GM23248 (cell line): ENCODE measurements around the gene CCT7. TPM values are rescaled to one million over a fixed set of nuclear protein-coding genes. Genes with fewer than 3 reads are reported as not detected.

ENCODE experiments used
- DNase-seq: peaks from one replicate; pipeline ENCODE4 v3.0.0-alpha.2; 2015
- H2AFZ ChIP-seq: fragments of 200-600 bp; sonication (generic); 2 replicates; pipeline ENCODE4 v1.6.1; 2016; ENCODE audit warnings: antibody characterized with exemption
- H3F3A ChIP-seq: fragments of 200-600 bp; sonication (generic); 2 replicates; pipeline ENCODE4 v1.6.1; 2016; ENCODE audit warnings: mild to moderate bottlenecking, antibody characterized with exemption, mixed run types; ENCODE audit not compliant: insufficient read depth
- H3K27ac ChIP-seq: fragments of 200-600 bp; sonication (generic); 2 replicates; pipeline ENCODE4 v1.5.1; 2016; ENCODE audit warnings: mild to moderate bottlenecking
- H3K27me3 ChIP-seq: fragments of 200-600 bp; sonication (generic); replicated peaks from 2 replicates; pipeline ENCODE4 v1.6.1; 2016; ENCODE audit warnings: mild to moderate bottlenecking; ENCODE audit not compliant: insufficient read depth
- H3K36me3 ChIP-seq: fragments of 200-600 bp; sonication (generic); 2 replicates; pipeline ENCODE4 v1.6.1; 2016; ENCODE audit warnings: low read depth, mild to moderate bottlenecking
- H3K4me1 ChIP-seq: fragments of 200-600 bp; sonication (generic); 2 replicates; pipeline ENCODE4 v1.6.1; 2016; ENCODE audit warnings: mild to moderate bottlenecking; ENCODE audit not compliant: insufficient read depth
- H3K4me2 ChIP-seq: fragments of 200-600 bp; sonication (generic); one replicate; pipeline ENCODE4 v1.6.1; 2016; ENCODE audit warnings: mild to moderate bottlenecking; ENCODE audit not compliant: unreplicated experiment
- H3K4me3 ChIP-seq: fragments of 200-600 bp; sonication (generic); 2 replicates; pipeline ENCODE4 v1.5.1; 2016; ENCODE audit warnings: mild to moderate bottlenecking
- H3K79me2 ChIP-seq: fragments of 200-600 bp; sonication (generic); 2 replicates; pipeline ENCODE4 v1.6.1; 2016; ENCODE audit warnings: mild to moderate bottlenecking; ENCODE audit not compliant: insufficient read depth
- H3K9ac ChIP-seq: fragments of 200-600 bp; sonication (generic); 2 replicates; pipeline ENCODE4 v1.6.1; 2016; ENCODE audit warnings: mild to moderate bottlenecking
- H3K9me2 ChIP-seq: fragments of 200-600 bp; sonication (generic); 2 replicates; pipeline ENCODE4 v1.6.1; 2016; ENCODE audit warnings: mixed run types, mild to moderate bottlenecking, moderate library complexity; ENCODE audit not compliant: insufficient read depth
- H3K9me3 ChIP-seq: fragments of 200-600 bp; sonication (generic); one replicate; pipeline ENCODE4 v1.6.1; 2017; ENCODE audit warnings: low read depth
- H4K20me1 ChIP-seq: fragments of 200-600 bp; sonication (generic); 2 replicates; pipeline ENCODE4 v1.6.0; 2016; ENCODE audit not compliant: insufficient read depth
- EZH2 ChIP-seq: fragments of 200-600 bp; sonication (generic); IDR thresholded peaks from 2 replicates; pipeline ENCODE4 v1.6.1; 2018; ENCODE audit warnings: antibody characterized with exemption, mild to moderate bottlenecking; ENCODE audit not compliant: insufficient read depth, poor library complexity, severe bottlenecking
- EZH2phosphoT487 ChIP-seq: fragments of 200-600 bp; sonication (generic); IDR thresholded peaks from 2 replicates; pipeline ENCODE4 v1.6.1; 2018; ENCODE audit warnings: antibody characterized with exemption, moderate library complexity, mild to moderate bottlenecking, low read depth; ENCODE audit not compliant: insufficient read depth
- WGBS, 2 experiments: methylation state at CpG; one replicate each; pipeline ENCODE4 v1.1.6; 2015 to 2017; ENCODE audit warnings: low lambda C conversion rate in 2 of 2, low coverage in 1 of 2; ENCODE audit errors: missing lambda C conversion rate in 2 of 2; 5-methylcytosine and 5-hydroxymethylcytosine counted together
- in situ Hi-C: fragments of 300-500 bp; cut with MboI; formaldehyde crosslinking; loops from 2 replicates; pipeline ENCODE4 v1.15.0; 2020
- polyA plus RNA-seq: library from polyadenylated mRNA; unstranded; fragments of >200 nt; fragmentation: Nextera tagmentation; extraction: Ambion mirVana; gene quantifications from 2 replicates; pipeline ENCODE4 v1.2.1, GENCODE V29; 2016
- total RNA-seq: library from RNA; depleted of rRNA; stranded (reverse); fragments of >200 nt; shearing (Covaris generic); gene quantifications from 2 replicates; pipeline ENCODE4 v1.2.3, GENCODE V29; 2014

Gene CCT7
- total and polyA plus RNA-seq, 2 experiments from 2014 or later, result 213 to 272 TPM

DNA sequence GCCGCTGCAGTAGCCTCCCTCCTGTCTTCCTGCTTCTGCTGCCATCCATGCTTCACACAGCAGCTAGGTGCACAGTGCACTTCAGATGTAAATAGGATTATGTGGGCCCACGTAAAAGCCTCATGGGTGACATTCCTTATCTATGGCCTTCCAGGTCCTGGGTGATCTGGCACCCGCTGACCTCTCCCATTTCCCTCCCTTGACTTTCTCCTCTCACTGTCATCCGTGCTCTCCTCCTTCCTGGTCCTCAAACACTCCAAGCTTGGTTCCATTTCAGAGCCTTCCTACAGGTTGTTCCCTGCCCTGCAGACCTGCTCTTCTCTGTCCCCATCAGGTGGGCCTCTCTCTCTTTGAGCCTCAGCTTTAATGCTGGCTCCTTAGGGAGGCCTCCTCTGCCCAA, 24.1 kb upstream of the CCT7 start:
- no peaks in the 10 kb centered on the region for H3K9me3 ChIP-seq
- H3K4me2 ChIP-seq, result no peak overlapping the region
- H4K20me1 ChIP-seq, result no peaks in the 10 kb centered on the region
- in situ Hi-C loops, result no loop called here
- H3K27me3 ChIP-seq, result 0 out of 2 replicates have a peak, but pooled peaks cover 16% of the 10 kb centered on the region
- WGBS, 2 experiments, result 72 to 75% methylated on average over 4 of the region's 4 CpGs
- peaks cover 7% of the 10 kb centered on the region for H3K79me2 ChIP-seq
- H3K36me3 ChIP-seq, result no peaks in the 10 kb centered on the region
- H3K9me2 ChIP-seq, result no peaks in the 10 kb centered on the region
- no peak overlapping the region for H2AFZ ChIP-seq
- TF ChIP-seq EZH2, result no peak
- TF ChIP-seq EZH2phosphoT487, result no peak
- no peak for DNase-seq
- peaks cover 2% of the 10 kb centered on the region for H3K4me1 ChIP-seq
- peaks cover 19% of the 10 kb centered on the region for H3F3A ChIP-seq
- H3K9ac ChIP-seq, result no peak overlapping the region
- H3K4me3 ChIP-seq, result no peak overlapping the region
- H3K27ac ChIP-seq, result no peak overlapping the region

DNA sequence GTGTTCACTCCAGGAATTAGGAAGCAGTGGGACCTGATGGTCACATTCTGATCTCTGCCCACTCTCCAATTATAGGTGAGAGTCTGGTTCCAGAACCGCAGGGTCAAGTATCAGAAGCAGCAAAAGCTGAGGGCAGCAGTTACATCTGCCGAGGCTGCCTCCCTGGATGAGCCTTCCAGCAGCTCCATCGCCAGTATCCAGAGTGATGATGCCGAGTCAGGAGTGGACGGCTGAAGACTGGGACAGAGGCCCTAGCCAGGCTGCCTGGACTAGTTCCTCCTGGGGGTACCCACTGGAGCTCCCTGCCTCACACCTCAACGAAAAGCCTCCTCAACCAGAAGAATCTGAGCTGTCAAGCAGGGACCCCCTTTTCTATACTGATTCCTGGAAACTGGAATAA, 23.4 kb upstream of the CCT7 start:
- H3K9ac ChIP-seq, result no peak overlapping the region
- H3K27ac ChIP-seq, result no peak overlapping the region
- 0 out of 2 replicates have a peak, but pooled peaks cover 9% of the 10 kb centered on the region for H3K27me3 ChIP-seq
- H3K4me1 ChIP-seq, result peaks cover 9% of the 10 kb centered on the region
- no peaks in the 10 kb centered on the region for H4K20me1 ChIP-seq
- H3K4me2 ChIP-seq, result no peak overlapping the region
- no peak overlapping the region for H3K4me3 ChIP-seq
- in situ Hi-C loops, result no loop called here
- no peak overlapping the region for H2AFZ ChIP-seq
- DNase-seq, result no peak
- TF ChIP-seq EZH2 (no peak), EZH2phosphoT487 (no peak)
- H3K9me3 ChIP-seq, result no peaks in the 10 kb centered on the region
- H3F3A ChIP-seq, result peaks cover 19% of the 10 kb centered on the region
- WGBS, 2 experiments, result 71 to 72% methylated on average over 6 of the region's 6 CpGs
- no peaks in the 10 kb centered on the region for H3K9me2 ChIP-seq
- peaks cover 14% of the 10 kb centered on the region for H3K79me2 ChIP-seq
- H3K36me3 ChIP-seq, result no peaks in the 10 kb centered on the region

DNA sequence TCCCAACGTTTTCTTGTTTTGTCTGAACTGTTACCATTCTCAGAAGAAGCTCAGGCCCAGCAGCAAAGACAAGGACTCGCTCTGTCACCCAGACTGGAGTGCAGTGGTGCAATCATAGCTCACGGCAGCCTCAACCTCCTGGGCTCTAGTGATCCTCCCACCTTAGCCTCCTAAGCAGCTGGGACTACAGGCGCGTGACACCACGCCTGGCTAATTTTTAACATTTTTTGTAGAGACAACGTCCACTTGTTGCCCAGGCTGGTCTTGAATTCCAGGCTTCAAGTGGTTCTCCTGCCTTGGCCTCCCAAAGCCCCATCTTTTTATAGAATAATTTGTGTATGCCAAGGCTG, 22.0 kb upstream of the CCT7 start:
- WGBS, 2 experiments, result 54 to 56% methylated on average over 7 of the region's 7 CpGs
- no peaks in the 10 kb centered on the region for H3K9me2 ChIP-seq
- no peaks in the 10 kb centered on the region for H3K36me3 ChIP-seq
- peaks cover 11% of the 10 kb centered on the region for H3K4me1 ChIP-seq
- peak overlapping the region; percentile 93; the same call in 1 of the 2 replicates for H2AFZ ChIP-seq
- no peaks in the 10 kb centered on the region for H3K9me3 ChIP-seq
- peaks cover 28% of the 10 kb centered on the region for H3K79me2 ChIP-seq
- H3K4me3 ChIP-seq, result no peak overlapping the region
- DNase-seq, result no peak
- TF ChIP-seq EZH2 (no peak), EZH2phosphoT487 (no peak)
- H3K27ac ChIP-seq, result peak overlapping the region; percentile 6; the same call in 1 of the 2 replicates
- 0 out of 2 replicates have a peak, but pooled peaks cover 1% of the 10 kb centered on the region for H3K27me3 ChIP-seq
- H4K20me1 ChIP-seq, result no peaks in the 10 kb centered on the region
- no peak overlapping the region for H3K9ac ChIP-seq
- in situ Hi-C loops, result no loop called here
- H3F3A ChIP-seq, result peaks cover 19% of the 10 kb centered on the region
- no peak overlapping the region for H3K4me2 ChIP-seq

DNA sequence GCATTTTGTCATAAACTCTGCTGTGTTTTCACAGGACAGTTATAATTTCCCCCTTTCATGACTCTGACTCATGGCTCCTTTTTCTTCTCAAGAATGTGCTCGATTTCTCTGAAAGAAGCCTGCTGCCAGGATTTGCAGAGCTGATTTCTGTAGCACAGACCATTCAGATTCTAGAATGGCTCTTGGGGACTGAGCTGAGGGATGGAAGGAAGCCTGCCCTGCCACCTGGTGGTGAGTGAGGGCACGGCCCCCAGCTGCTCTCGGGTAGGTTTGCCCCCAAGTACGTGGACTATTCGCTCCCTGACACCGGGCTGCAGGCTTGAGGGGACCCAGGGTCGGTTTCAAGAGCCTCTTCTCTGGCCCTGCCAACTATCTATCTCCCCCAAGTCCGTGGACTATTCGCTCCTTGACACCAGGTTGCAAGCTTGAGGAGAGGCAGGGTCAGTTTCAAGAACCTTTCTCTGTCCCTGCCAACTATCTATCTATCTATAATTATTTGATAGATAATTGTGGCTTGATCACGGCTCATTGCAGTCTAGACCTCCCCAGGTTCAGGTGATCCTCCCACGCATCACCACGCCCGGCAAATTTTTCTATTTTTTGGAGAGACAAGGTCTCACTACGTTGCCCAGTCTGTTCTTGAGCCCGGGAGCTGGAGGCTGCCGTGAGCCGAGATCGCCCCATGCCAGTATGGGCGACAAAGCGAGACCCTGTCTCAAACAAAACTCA, 21.5 kb upstream of the CCT7 start:
- no peaks in the 10 kb centered on the region for H3K36me3 ChIP-seq
- H3K79me2 ChIP-seq, result peaks cover 33% of the 10 kb centered on the region
- H3K9me2 ChIP-seq, result no peaks in the 10 kb centered on the region
- H3K9ac ChIP-seq, result no peak overlapping the region
- H3K9me3 ChIP-seq, result no peaks in the 10 kb centered on the region
- peak; percentile 86 for DNase-seq
- no peaks in the 10 kb centered on the region for H3K27me3 ChIP-seq
- WGBS, 2 experiments, result 51 to 61% methylated on average over 15 to 20 of the region's 20 CpGs
- H3K4me3 ChIP-seq, result no peak overlapping the region
- no peak for TF ChIP-seq EZH2phosphoT487
- TF ChIP-seq EZH2, result no peak
- peak overlapping the region; percentile 6; the same call in 1 of the 2 replicates for H3K27ac ChIP-seq
- in situ Hi-C loops, result no loop called here
- H3K4me1 ChIP-seq, result peaks cover 11% of the 10 kb centered on the region
- H2AFZ ChIP-seq, result peak overlapping the region; percentile 93
- H3K4me2 ChIP-seq, result no peak overlapping the region
- peaks cover 19% of the 10 kb centered on the region for H3F3A ChIP-seq
- no peaks in the 10 kb centered on the region for H4K20me1 ChIP-seq
